Fibroblast of the aortic adventitia (primary cell): ENCODE measurements around the gene RPS27. TPM values are rescaled to one million over a fixed set of nuclear protein-coding genes. Genes with fewer than 3 reads are reported as not detected.

ENCODE experiments used
- DNase-seq: peaks from one replicate; pipeline ENCODE4 v3.0.0-alpha.2; 2010; ENCODE audit warnings: low read depth
- H3K4me3 ChIP-seq: 2 replicates; pipeline ENCODE4 v1.5.1; 2011; ENCODE audit warnings: low read depth, mild to moderate bottlenecking, control low read depth, low read length, moderate library complexity
- CTCF ChIP-seq: IDR thresholded peaks from 2 replicates; pipeline ENCODE4 v1.5.1; 2011; ENCODE audit warnings: mild to moderate bottlenecking, low read length, control low read depth, inconsistent platforms; ENCODE audit not compliant: insufficient read depth
- total RNA-seq: library from RNA; depleted of rRNA; stranded (reverse); fragments of >200 nt; gene quantifications from 2 replicates; pipeline ENCODE4 v1.2.3, GENCODE V29; 2012; ENCODE audit warnings: low replicate concordance

Gene RPS27
- 442 and 2,665 TPM in 2 replicates for total RNA-seq

- peak; percentile 99 for DNase-seq
- no peak for TF ChIP-seq CTCF
These were observed at the start of gene RPS27 for GRCh38 chr1:153990468-153991150. Gene RPS27 (plus strand): TSS chr1:153990762. CDS start chr1:153990797, 35 bp downstream.

GRCh38 chr1:153941826-153942725, 48.5 kb upstream of the RPS27 start:
- no peak for DNase-seq
- H3K4me3 ChIP-seq: no peak overlapping the region
- TF ChIP-seq CTCF: no peak

More at GRCh38 chr1:153990468-153991150, at the start of gene RPS27:
- peak within 1 kb of the TSS; percentile 90 for H3K4me3 ChIP-seq

GRCh38 chr1:153942766-153943549, 47.6 kb upstream of the RPS27 start:
- TF ChIP-seq CTCF: no peak
- no peak for DNase-seq
- H3K4me3 ChIP-seq: no peak overlapping the region

- DNase-seq: no peak
- no peak for TF ChIP-seq CTCF
- H3K4me3 ChIP-seq: no peak overlapping the region
These were observed 46.3 kb upstream of the RPS27 start for GRCh38 chr1:153944005-153944826.

GRCh38 chr1:153944827-153945117, 45.8 kb upstream of the RPS27 start:
- DNase-seq: no peak
- peak overlapping the region; percentile 86 for H3K4me3 ChIP-seq
- TF ChIP-seq CTCF: no peak
